ENCODE data around the gene SLC2A2.

SLC2A2 gene

GRCh38 chr3:171026597-171027293 is at the start of gene SLC2A2:
TSS of gene SLC2A2 (minus strand) at chr3:171026720. CDS start at chr3:171026670, 50 bp downstream.
- no peak for TF ChIP-seq CTCF (conservative IDR thresholded peaks at IDR 0.05; ENCODE audit: low read depth, low read length)
- no peak for DNase-seq (ENCODE audit: low read depth)
- H3K4me3 ChIP-seq (ENCODE audit: low read depth, low read length): no peak within 1 kb of the TSS

GRCh38 chr3:171072432-171072831 is 45.9 kb upstream of the SLC2A2 start:
- no peak overlapping the region for H3K4me3 ChIP-seq (ENCODE audit: low read depth, low read length)
- no peak for DNase-seq (ENCODE audit: low read depth)
- TF ChIP-seq CTCF (conservative IDR thresholded peaks at IDR 0.05; ENCODE audit: low read depth, low read length): no peak

- DNase-seq (ENCODE audit: low read depth): no peak
- H3K4me3 ChIP-seq (ENCODE audit: low read depth, low read length): no peak overlapping the region
- TF ChIP-seq CTCF (conservative IDR thresholded peaks at IDR 0.05; ENCODE audit: low read depth, low read length): no peak
These were observed 42.1 kb upstream of the SLC2A2 start for GRCh38 chr3:171068658-171069057.

- no peak for DNase-seq (ENCODE audit: low read depth)
- no peak overlapping the region for H3K4me3 ChIP-seq (ENCODE audit: low read depth, low read length)
- TF ChIP-seq CTCF (conservative IDR thresholded peaks at IDR 0.05; ENCODE audit: low read depth, low read length): no peak
These were observed 39.7 kb upstream of the SLC2A2 start for GRCh38 chr3:171066206-171066605.

- DNase-seq (ENCODE audit: low read depth): no peak
- TF ChIP-seq CTCF (conservative IDR thresholded peaks at IDR 0.05; ENCODE audit: low read depth, low read length): no peak
- H3K4me3 ChIP-seq (ENCODE audit: low read depth, low read length): no peak overlapping the region
These were observed 39.2 kb upstream of the SLC2A2 start for GRCh38 chr3:171065732-171066131.

GRCh38 chr3:171064461-171064860 is 37.9 kb upstream of the SLC2A2 start:
- TF ChIP-seq CTCF (conservative IDR thresholded peaks at IDR 0.05; ENCODE audit: low read depth, low read length): no peak
- no peak overlapping the region for H3K4me3 ChIP-seq (ENCODE audit: low read depth, low read length)
- DNase-seq (ENCODE audit: low read depth): no peak

GRCh38 chr3:171061749-171062148 is 35.2 kb upstream of the SLC2A2 start:
- DNase-seq (ENCODE audit: low read depth): no peak
- H3K4me3 ChIP-seq (ENCODE audit: low read depth, low read length): no peak overlapping the region
- TF ChIP-seq CTCF (conservative IDR thresholded peaks at IDR 0.05; ENCODE audit: low read depth, low read length): no peak

Data from choroid plexus epithelial cell (primary cell).